Body of pancreas (tissue), 4 donors: ENCODE measurements around the gene ALKAL2.

Experiments used
- CTCF ChIP-seq, 7 experiments: fragments of 450-650 bp in 4 of 7; fragments of 200-600 bp in 3 of 7; sonication (generic) in 3 of 7; IDR thresholded peaks; one replicate each; pipeline ENCODE4 v1.5.1; 2016 to 2019; ENCODE audit warnings: antibody characterized with exemption in 7 of 7
- POLR2A ChIP-seq, 3 donors: fragments of 450-650 bp; IDR thresholded peaks; one replicate each; pipeline ENCODE4 v1.6.1; 2016; ENCODE audit warnings: antibody characterized with exemption in 3 of 3, mild to moderate bottlenecking in 2 of 3

- no peak for TF ChIP-seq POLR2A (IDR thresholded peaks at IDR 0.05)
- TF ChIP-seq CTCF (IDR thresholded peaks at IDR 0.05), result no peak
Observed at GRCh38 chr2:332592-332991, 44.7 kb upstream of the ALKAL2 start.
